WI38 (cell line): Measurements from ENCODE around the gene KCNJ4.

Experiments used
- H3K4me3 ChIP-seq: 2 replicates; pipeline ENCODE4 v1.5.1; 2011; ENCODE audit warnings: low read depth, mild to moderate bottlenecking, control low read depth, low read length
- CTCF ChIP-seq: IDR thresholded peaks from 2 replicates; pipeline ENCODE4 v1.5.1; 2012; ENCODE audit warnings: low read depth, mild to moderate bottlenecking, control low read depth, low read length

The KCNJ4 gene

GRCh38 chr22:38490915-38491314, 35.9 kb upstream of the KCNJ4 start:
- TF ChIP-seq CTCF: no peak
- H3K4me3 ChIP-seq: no peak overlapping the region

- no peak for TF ChIP-seq CTCF
- no peak overlapping the region for H3K4me3 ChIP-seq
Observed at GRCh38 chr22:38490475-38490874, 35.5 kb upstream of the KCNJ4 start.

GRCh38 chr22:38489561-38490145, 34.7 kb upstream of the KCNJ4 start:
- H3K4me3 ChIP-seq: no peak overlapping the region
- TF ChIP-seq CTCF: no peak

GRCh38 chr22:38489142-38489541, 34.1 kb upstream of the KCNJ4 start:
- no peak overlapping the region for H3K4me3 ChIP-seq
- TF ChIP-seq CTCF: no peak

- H3K4me3 ChIP-seq: no peak overlapping the region
- no peak for TF ChIP-seq CTCF
Observed at GRCh38 chr22:38487946-38488345, 32.9 kb upstream of the KCNJ4 start.

GRCh38 chr22:38485783-38486182, 30.8 kb upstream of the KCNJ4 start:
- no peak for TF ChIP-seq CTCF
- no peak overlapping the region for H3K4me3 ChIP-seq

- H3K4me3 ChIP-seq: no peak overlapping the region
- no peak for TF ChIP-seq CTCF
Observed at GRCh38 chr22:38484244-38484643, 29.2 kb upstream of the KCNJ4 start.
